ENCODE measurements around the gene SDCCAG8. TPM values are rescaled to one million over a fixed set of nuclear protein-coding genes. Genes with fewer than 3 reads are reported as not detected.

The SDCCAG8 gene
- total and polyA plus RNA-seq, 2 of the 8 experiments (the other 6 are each of a cell fraction or from before 2014, with no cell fraction given): 15.6 to 21.0 TPM

DNA sequence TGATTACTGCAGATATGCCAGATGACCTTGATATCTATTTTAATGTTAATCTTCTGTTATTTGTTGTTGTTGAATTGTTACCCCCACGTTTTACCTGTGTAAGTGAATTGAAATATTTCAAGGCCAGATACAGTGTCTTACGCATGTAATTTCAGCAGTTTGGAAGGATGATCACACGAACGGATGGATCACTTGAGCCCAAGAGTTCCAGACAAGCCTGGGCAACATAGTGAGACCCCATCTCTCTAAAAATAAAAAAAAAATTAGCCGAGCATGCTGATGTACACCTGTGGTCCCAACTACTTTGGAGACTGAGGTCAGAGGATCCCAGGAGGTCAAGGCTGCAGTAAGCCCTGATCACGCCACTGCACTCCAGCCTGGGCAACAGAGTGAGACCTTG, 32.2 kb downstream of the SDCCAG8 start:
- Histone ChIP-seq H3K23me2 (ENCODE audit: low read depth, low read length) (no peaks in the 10 kb centered on the region), H2BK15ac (ENCODE audit: low read length) (no peak overlapping the region), H2BK120ac (replicated peaks; ENCODE audit: low read depth, low read length) (no peak overlapping the region), H3K14ac (ENCODE audit: insufficient read length) (no peak overlapping the region), H3K56ac (replicated peaks; ENCODE audit: insufficient read length, low read depth, low read length) (no peak overlapping the region), H3K4me1 (replicated peaks in 1 of 4; ENCODE audit: control insufficient read depth in 3 of 4, insufficient read depth in 4 of 4, low read length in 3 of 4) (peaks cover 0 to 4% (median 1%) of the 10 kb centered on the region in 4 experiments; a peak in 2 of 7 replicates), H2AFZ (ENCODE audit: low read length) (no peak overlapping the region), H3K27me3 (replicated peaks in 1 of 4; ENCODE audit: control insufficient read depth in 3 of 4, extremely low read depth in 1 of 4, insufficient read depth in 3 of 4, low read length in 3 of 4) (no peaks in the 10 kb centered on the region), H2BK5ac (ENCODE audit: low read depth, low read length) (no peak overlapping the region), H3K4me2 (ENCODE audit: insufficient read depth in 1 of 2, low read depth in 2 of 2, low read length in 2 of 2) (no peak overlapping the region), H3K18ac (ENCODE audit: extremely low read depth, low read length) (no peak overlapping the region), H3K4ac (replicated peaks; ENCODE audit: insufficient read length, low read depth, low read length) (no peak overlapping the region), H3K9ac (replicated peaks in 1 of 4; ENCODE audit: extremely low read depth in 1 of 4, low read depth in 3 of 4, low read length in 3 of 4) (no peak overlapping the region), H3K27ac (ENCODE audit: low read depth, low read length) (no peak overlapping the region), H3K36me3 (ENCODE audit: control insufficient read depth in 2 of 4, insufficient read depth in 4 of 4, low read length in 3 of 4) (peaks cover 0 to 4% (median 0%) of the 10 kb centered on the region in 4 experiments; a peak in 2 of 8 replicates), H3K79me2 (ENCODE audit: control insufficient read depth in 1 of 2, insufficient read depth in 2 of 2, low read length in 2 of 2) (no peaks in the 10 kb centered on the region), H2BK20ac (ENCODE audit: low read length) (no peak overlapping the region), H3K79me1 (ENCODE audit: low read depth, low read length) (no peaks in the 10 kb centered on the region), H4K8ac (ENCODE audit: extremely low read depth, insufficient read depth, low read length) (no peak overlapping the region), H3K4me3 (ENCODE audit: extremely low read depth in 1 of 4, insufficient read depth in 2 of 4, low read depth in 3 of 4, low read length in 4 of 4) (no peak overlapping the region), H2AK5ac (ENCODE audit: low read depth, low read length) (no peak overlapping the region), H3K9me3 (ENCODE audit: insufficient read depth in 2 of 2, low read depth in 1 of 2, low read length in 1 of 2) (no peaks in the 10 kb centered on the region), H4K20me1 (replicated peaks in 1 of 2; ENCODE audit: control insufficient read depth in 1 of 2, insufficient read depth in 2 of 2, low read length in 2 of 2) (peaks cover 0 to 1% of the 10 kb centered on the region in 2 experiments), H4K91ac (replicated peaks; ENCODE audit: insufficient read length, low read length) (no peak overlapping the region), H4K5ac (ENCODE audit: insufficient read length, low read depth, low read length) (no peak overlapping the region), H2BK12ac (ENCODE audit: low read depth, low read length) (no peak overlapping the region), H3K23ac (ENCODE audit: insufficient read length) (no peak overlapping the region)
- TF ChIP-seq TBP (IDR thresholded peaks at IDR 0.05; ENCODE audit: low read depth, low read length): no peak
- TF ChIP-seq CHD1 (IDR thresholded peaks at IDR 0.05; ENCODE audit: low read depth, low read length): no peak
- no peak for TF ChIP-seq CBX5 (IDR thresholded peaks at IDR 0.05; ENCODE audit: low read depth, low read length)
- TF ChIP-seq CREB1 (IDR thresholded peaks at IDR 0.05): no peak
- no peak for TF ChIP-seq SP1 (IDR thresholded peaks at IDR 0.05; ENCODE audit: low read depth, low read length)
- TF ChIP-seq MAFK (IDR thresholded peaks at IDR 0.05; ENCODE audit: low read depth, low read length): no peak
- no peak for TF ChIP-seq POU5F1 (IDR thresholded peaks at IDR 0.05; ENCODE audit: low read depth, low read length)
- TF ChIP-seq, protein P1, sequence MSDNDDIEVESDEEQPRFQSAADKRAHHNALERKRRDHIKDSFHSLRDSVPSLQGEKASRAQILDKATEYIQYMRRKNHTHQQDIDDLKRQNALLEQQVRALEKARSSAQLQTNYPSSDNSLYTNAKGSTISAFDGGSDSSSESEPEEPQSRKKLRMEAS (IDR thresholded peaks at IDR 0.05): no peak
- TF ChIP-seq FOSL1 (IDR thresholded peaks at IDR 0.05; ENCODE audit: insufficient read depth, low read depth, low read length): no peak
- no peak for TF ChIP-seq SAP30 (IDR thresholded peaks at IDR 0.05; ENCODE audit: insufficient read depth, insufficient replicate concordance, low read length)
- TF ChIP-seq JUND (IDR thresholded peaks at IDR 0.05; ENCODE audit: low read length): no peak
- TF ChIP-seq CBX8 (IDR thresholded peaks at IDR 0.05; ENCODE audit: borderline replicate concordance, low read depth, low read length): no peak
- TF ChIP-seq, protein P2, sequence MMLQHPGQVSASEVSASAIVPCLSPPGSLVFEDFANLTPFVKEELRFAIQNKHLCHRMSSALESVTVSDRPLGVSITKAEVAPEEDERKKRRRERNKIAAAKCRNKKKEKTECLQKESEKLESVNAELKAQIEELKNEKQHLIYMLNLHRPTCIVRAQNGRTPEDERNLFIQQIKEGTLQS (IDR thresholded peaks at IDR 0.05; ENCODE audit: insufficient read depth, low read depth, low read length): no peak
- ChIA-PET POLR2A (ENCODE audit: partially characterized antibody) (no interaction called here), CTCF (ENCODE audit: partially characterized antibody) (no interaction called here)
- no peak for FAIRE-seq
- 91% methylated on average over 6 of the region's 6 CpGs; no CpG with 5 or more reads in 1 of the 2 experiments for WGBS, 2 experiments (ENCODE audit: extremely low coverage in 1 of 2, insufficient coverage in 1 of 2, insufficient read length in 1 of 2, insufficient replicate concordance in 2 of 2, low coverage in 1 of 2, low lambda C conversion rate in 2 of 2, missing lambda C conversion rate in 1 of 2)
- DNase-seq (ENCODE audit: low read depth in 1 of 2, low spot score in 2 of 2): no peak

Measured in H1 (cell line).